Sciatic nerve (tissue), 2 donors: ENCODE results near the gene TMEM154. TPM values are rescaled to one million over a fixed set of nuclear protein-coding genes. Genes with fewer than 3 reads are reported as not detected.

ENCODE experiments used
- ATAC-seq: fragments of 200-7000 bp; cut with Tn5 transposase; one replicate; pipeline ENCODE4 v1.9.1; 2020; ENCODE audit warnings: mild to moderate bottlenecking, moderate library complexity
- DNase-seq: peaks from one replicate; pipeline ENCODE4 v3.0.0-alpha.2; 2020; ENCODE audit warnings: low spot score
- intact Hi-C: fragments of 100-400 bp; cut with DNase I; formaldehyde crosslinking; loops from one replicate; pipeline ENCODE4 v1.14.2; 2022
- total RNA-seq: library from RNA; stranded (reverse); fragmentation: NEBNext Ultra II Directional; extraction: Animal tissue kit (Norgen Biotek cat#: 25700); gene quantifications from one replicate; pipeline ENCODE4 v1.2.1, GENCODE V29; 2021
- donor health status: DM: no; HTN: no; CAD: no.
- donor health status: DM: no; HTN: no; CAD: no.

Gene TMEM154
- total RNA-seq, 1 donor from 2014 or later, result 3.7 TPM

GRCh38 chr4:152606753-152607152 lies 73.0 kb downstream of the TMEM154 start:
- DNase-seq (no peak), ATAC-seq (no peak)
- intact Hi-C loops, result no loop called here

- DNase-seq (no peak), ATAC-seq (peak; percentile 82)
- intact Hi-C loops, result no loop called here
Measured at GRCh38 chr4:152605641-152606335, 74.0 kb downstream of the TMEM154 start.

GRCh38 chr4:152605031-152605430 lies 74.8 kb downstream of the TMEM154 start:
- no peak for ATAC-seq
- intact Hi-C loops, result no loop called here
- DNase-seq, result no peak

- DNase-seq (no peak), ATAC-seq (no peak)
- intact Hi-C loops, result no loop called here
Measured at GRCh38 chr4:152601156-152601555, 78.6 kb downstream of the TMEM154 start.

GRCh38 chr4:152599636-152600035 lies 80.2 kb downstream of the TMEM154 start:
- DNase-seq (no peak), ATAC-seq (no peak)
- intact Hi-C loops, result no loop called here

GRCh38 chr4:152599095-152599494 lies 80.7 kb downstream of the TMEM154 start:
- no peak for ATAC-seq
- intact Hi-C loops, result no loop called here
- DNase-seq, result no peak

GRCh38 chr4:152598454-152598853 lies 81.3 kb downstream of the TMEM154 start:
- intact Hi-C loops, result no loop called here
- DNase-seq, result no peak
- ATAC-seq, result no peak

- ATAC-seq, result no peak
- intact Hi-C loops, result no loop called here
Measured at GRCh38 chr4:152594978-152595925, 84.5 kb downstream of the TMEM154 start.

GRCh38 chr4:152594057-152594456 lies 85.7 kb downstream of the TMEM154 start:
- ATAC-seq (no peak), DNase-seq (no peak)
- intact Hi-C loops, result no loop called here

More at GRCh38 chr4:152594978-152595925, 84.5 kb downstream of the TMEM154 start:
- no peak for DNase-seq

- ATAC-seq (peak; percentile 54), DNase-seq (no peak)
- intact Hi-C loops, result no loop called here
Measured at GRCh38 chr4:152591876-152592275, 87.9 kb downstream of the TMEM154 start.

- intact Hi-C loops, result no loop called here
- DNase-seq (peak; percentile 73), ATAC-seq (peak; percentile 91)
Measured at GRCh38 chr4:152591396-152591795, 88.4 kb downstream of the TMEM154 start.

GRCh38 chr4:152590179-152591031 lies 89.4 kb downstream of the TMEM154 start:
- ATAC-seq, result peak; percentile 29
- intact Hi-C loops, result no loop called here
- no peak for DNase-seq

GRCh38 chr4:152588869-152589268 lies 90.9 kb downstream of the TMEM154 start:
- intact Hi-C loops, result no loop called here
- no peak for ATAC-seq
- DNase-seq, result no peak

- intact Hi-C loops, result no loop called here
- DNase-seq, result no peak
- no peak for ATAC-seq
Measured at GRCh38 chr4:152587127-152587526, 92.7 kb downstream of the TMEM154 start.

- intact Hi-C loops, result no loop called here
- no peak for DNase-seq
Measured at GRCh38 chr4:152586668-152587067, 93.1 kb downstream of the TMEM154 start.

GRCh38 chr4:152585023-152585441 lies 94.8 kb downstream of the TMEM154 start:
- DNase-seq (no peak), ATAC-seq (peak; percentile 36)
- intact Hi-C loops, result no loop called here

More at GRCh38 chr4:152586668-152587067, 93.1 kb downstream of the TMEM154 start:
- no peak for ATAC-seq

GRCh38 chr4:152581536-152582160 lies 98.1 kb downstream of the TMEM154 start:
- ATAC-seq (no peak), DNase-seq (no peak)
- intact Hi-C loops, result no loop called here

GRCh38 chr4:152579916-152580315 lies 99.9 kb downstream of the TMEM154 start:
- intact Hi-C loops, result no loop called here
- DNase-seq (no peak), ATAC-seq (no peak)
